Astrocyte of the spinal cord (primary cell): Measurements from ENCODE around the gene NIPA2.

Experiments used
- DNase-seq: peaks from one replicate; pipeline ENCODE4 v3.0.0; 2011; ENCODE audit warnings: low read depth, low spot score
- H3K4me3 ChIP-seq: 2 replicates; pipeline ENCODE4 v1.5.1; 2011; ENCODE audit warnings: low read depth, mild to moderate bottlenecking, low read length, moderate library complexity
- in situ Hi-C: cut with HindIII; loops from 2 replicates; pipeline ENCODE4 v1.10.0; 2017; ENCODE audit warnings: low sequenced_read_pairs
- TF ChIP-seq, protein P1 (sequence below): IDR thresholded peaks from 2 replicates; pipeline ENCODE4 v1.5.1; 2012; ENCODE audit warnings: low read depth, mild to moderate bottlenecking, low read length, inconsistent platforms

The NIPA2 gene

DNA sequence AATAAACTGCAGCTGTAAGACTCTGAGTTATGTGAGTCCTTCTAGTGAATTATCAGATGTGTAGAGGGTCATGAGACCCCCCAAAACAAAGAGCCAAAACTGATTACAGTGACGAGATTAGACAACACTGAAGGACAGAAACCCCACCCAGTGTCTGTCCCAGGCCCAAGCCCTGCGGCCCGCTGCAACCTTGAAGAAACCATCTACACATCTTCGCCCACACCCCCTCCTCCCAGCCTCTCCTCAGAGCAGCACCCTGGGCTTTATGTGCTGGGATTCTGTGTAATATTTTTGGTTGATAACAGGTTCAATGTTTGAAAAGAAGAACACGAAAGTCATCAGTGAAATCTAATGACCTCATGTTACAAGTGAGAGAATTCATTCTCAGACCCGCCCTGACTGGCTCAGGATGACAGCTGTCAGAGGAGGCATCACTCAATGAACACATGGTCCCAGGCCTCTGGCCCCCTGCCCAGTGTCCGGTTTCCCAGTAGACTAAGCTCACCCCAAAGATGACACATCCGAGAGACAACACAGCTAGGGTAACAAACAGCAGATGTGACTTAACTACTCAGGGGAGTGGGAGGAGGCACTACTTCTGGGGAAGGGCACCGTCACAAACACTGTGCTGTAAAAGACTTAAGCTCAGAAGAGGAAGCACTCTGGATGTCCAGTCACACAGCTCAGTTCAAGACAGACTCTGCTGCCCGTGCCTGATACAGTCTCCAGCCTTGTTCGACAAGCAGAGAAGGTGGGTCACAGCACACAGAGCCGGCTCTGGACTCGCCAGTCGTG is 48.9 kb downstream of the NIPA2 start:
- in situ Hi-C loops: no loop called here
- H3K4me3 ChIP-seq: no peak overlapping the region
- TF ChIP-seq, protein P1, sequence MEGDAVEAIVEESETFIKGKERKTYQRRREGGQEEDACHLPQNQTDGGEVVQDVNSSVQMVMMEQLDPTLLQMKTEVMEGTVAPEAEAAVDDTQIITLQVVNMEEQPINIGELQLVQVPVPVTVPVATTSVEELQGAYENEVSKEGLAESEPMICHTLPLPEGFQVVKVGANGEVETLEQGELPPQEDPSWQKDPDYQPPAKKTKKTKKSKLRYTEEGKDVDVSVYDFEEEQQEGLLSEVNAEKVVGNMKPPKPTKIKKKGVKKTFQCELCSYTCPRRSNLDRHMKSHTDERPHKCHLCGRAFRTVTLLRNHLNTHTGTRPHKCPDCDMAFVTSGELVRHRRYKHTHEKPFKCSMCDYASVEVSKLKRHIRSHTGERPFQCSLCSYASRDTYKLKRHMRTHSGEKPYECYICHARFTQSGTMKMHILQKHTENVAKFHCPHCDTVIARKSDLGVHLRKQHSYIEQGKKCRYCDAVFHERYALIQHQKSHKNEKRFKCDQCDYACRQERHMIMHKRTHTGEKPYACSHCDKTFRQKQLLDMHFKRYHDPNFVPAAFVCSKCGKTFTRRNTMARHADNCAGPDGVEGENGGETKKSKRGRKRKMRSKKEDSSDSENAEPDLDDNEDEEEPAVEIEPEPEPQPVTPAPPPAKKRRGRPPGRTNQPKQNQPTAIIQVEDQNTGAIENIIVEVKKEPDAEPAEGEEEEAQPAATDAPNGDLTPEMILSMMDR: no peak
- peak; percentile 67 for DNase-seq

DNA sequence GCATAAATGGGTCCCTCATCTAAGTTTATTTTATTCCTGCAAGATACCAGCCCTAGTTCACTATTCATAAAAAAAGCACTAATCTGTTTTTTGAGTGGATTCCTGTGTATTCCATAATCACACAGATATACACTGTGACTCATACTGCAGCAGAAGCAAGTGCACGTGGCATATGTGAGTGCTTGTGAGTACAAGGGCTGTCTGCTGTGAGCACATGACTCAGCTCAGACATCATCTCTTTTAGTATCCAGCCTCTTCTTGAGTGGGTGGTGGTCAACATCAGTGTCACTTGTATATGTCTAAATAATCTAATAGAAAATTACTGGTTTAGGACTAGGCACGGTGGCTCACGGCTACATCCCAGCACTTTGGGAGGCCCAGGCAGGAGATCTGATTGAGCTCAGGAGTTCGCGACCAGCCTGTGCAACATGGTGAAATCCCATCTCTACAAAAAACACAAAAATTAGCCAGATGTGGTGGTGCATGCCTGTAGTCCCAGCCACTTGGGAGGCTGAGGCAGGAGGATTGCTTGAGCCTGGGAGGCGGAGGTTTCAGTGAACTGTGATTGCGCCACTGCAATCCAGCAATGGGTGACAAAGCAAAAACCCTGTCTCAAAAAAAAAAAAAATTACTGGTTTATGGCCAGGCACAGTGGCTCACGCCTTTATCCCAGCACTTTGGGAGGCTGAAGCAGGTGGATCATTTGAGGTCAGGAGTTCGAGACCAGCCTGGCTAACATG is 49.8 kb downstream of the NIPA2 start:
- TF ChIP-seq, protein P1: no peak
- H3K4me3 ChIP-seq: no peak overlapping the region
- DNase-seq: peak; percentile 93
- in situ Hi-C loops: no loop called here

DNA sequence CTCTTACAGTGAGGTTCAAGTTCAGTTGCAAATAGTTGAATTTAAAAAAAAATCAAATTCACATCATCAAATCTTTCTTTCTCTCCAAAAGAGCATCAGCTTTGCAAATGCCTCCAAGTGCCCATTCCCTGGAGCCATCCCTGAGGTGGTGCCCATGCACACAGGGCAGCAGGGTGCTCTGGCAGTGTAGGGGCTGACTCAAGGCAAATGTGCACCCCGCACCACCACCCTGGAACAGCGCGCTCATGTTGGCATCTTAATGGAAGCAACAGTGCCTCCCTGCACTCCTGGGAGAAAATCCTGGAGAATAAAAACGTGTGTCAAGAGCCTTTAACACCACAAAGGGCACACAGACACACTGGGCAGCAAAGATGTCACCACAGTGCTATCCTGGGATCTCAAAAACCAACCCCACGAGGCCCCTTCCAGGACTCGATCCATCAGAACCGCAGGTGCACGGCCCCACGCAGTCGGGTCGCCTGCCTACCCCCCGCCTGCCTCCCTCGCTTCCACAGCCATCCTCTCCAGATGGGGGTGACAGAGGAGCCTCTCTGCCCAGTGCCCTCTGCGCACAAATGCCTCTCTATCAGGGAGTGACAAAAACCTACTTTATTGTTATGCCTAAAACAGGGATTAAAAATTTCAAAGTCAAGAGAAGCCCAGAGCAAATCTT is 50.8 kb downstream of the NIPA2 start:
- no peak for DNase-seq
- TF ChIP-seq, protein P1: no peak
- H3K4me3 ChIP-seq: no peak overlapping the region
- in situ Hi-C loops: no loop called here

DNA sequence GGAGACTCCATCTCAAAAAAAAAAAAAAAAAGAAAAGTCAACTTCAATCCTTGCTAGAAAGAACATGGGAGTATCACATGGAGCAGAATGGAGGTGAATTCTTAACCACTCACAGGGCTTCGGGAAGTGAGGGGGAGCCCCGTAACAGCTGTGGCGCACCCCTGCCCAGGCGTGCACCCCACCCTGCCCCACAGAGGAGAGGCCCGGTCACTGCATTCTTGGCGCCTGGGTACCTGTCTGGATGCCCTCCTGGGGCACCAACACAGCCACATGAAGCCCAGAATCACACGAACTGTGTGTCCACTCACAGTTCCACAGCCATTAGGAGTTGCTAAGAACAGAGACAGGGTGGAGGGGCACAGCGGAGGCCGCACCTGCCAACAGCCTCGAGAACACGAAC is 51.8 kb downstream of the NIPA2 start:
- in situ Hi-C loops: no loop called here
- TF ChIP-seq, protein P1: no peak
- DNase-seq: no peak
- H3K4me3 ChIP-seq: no peak overlapping the region

DNA sequence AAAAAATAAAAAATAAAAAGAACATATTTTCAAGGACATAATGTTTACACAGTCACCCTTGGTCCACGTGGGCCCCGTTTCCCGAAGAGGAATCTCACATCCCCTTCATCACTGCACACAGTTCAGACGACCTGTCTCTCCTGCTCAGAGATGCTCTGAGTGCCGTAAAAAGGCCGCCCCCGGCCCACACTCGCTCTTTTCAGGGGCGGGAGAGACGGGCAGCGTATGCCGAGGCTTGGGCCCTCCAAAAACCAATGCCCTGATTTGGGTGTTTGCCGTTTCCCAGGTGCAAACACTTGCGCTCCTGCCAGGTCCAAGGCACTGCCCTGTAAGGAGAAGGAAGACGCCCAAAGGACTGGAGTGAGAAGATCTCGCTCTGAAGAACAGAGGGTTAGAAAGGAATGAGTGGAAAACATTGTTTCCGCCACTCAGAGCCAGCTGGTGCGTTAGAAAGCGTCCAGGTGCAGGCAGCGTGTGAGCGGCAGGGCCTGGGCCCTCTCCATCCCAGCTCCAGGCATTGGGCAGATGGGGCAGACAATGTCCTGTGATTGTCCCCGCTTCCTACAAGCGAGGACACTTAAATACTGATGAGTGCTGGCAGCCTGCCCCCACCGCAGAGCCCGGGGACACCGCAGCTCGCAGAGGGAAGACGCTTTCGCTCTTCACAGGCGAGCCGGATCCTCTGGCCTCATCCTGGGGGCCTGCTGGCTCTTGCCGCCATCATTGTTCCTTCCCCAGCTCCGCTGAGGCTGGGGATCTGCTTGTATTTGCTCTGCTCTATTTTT is 53.2 kb downstream of the NIPA2 start:
- DNase-seq: no peak
- H3K4me3 ChIP-seq: no peak overlapping the region
- in situ Hi-C loops: no loop called here
- TF ChIP-seq, protein P1: no peak

DNA sequence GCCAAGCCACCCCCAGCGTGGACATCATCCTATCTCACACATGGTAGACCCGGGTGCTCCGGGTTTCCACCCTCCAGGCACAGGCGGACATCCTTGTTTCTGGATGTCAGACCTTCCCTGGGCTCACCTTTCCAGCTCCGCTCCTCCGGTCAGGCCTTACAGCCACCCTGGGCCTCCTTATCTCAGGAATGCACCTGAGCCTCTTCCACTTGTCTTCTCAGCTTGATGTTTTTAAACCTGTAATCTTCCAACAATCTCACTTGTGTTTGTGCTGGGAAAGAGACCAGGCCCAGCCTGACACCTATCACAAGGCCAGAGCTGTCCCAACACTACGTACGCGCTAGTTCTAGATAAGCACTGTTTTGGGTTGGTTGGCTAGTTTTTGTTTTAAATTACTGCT is 53.9 kb downstream of the NIPA2 start:
- no peak for DNase-seq
- in situ Hi-C loops: no loop called here
- no peak overlapping the region for H3K4me3 ChIP-seq
- TF ChIP-seq, protein P1: no peak
